HK-2 (cell line): ENCODE measurements around the gene GPR3.

Experiments
- DNase-seq: peaks from one replicate; pipeline ENCODE4 v3.0.0-alpha.2; 2018; ENCODE audit not compliant: unreplicated experiment

GPR3 gene, protein sequence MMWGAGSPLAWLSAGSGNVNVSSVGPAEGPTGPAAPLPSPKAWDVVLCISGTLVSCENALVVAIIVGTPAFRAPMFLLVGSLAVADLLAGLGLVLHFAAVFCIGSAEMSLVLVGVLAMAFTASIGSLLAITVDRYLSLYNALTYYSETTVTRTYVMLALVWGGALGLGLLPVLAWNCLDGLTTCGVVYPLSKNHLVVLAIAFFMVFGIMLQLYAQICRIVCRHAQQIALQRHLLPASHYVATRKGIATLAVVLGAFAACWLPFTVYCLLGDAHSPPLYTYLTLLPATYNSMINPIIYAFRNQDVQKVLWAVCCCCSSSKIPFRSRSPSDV

DNA sequence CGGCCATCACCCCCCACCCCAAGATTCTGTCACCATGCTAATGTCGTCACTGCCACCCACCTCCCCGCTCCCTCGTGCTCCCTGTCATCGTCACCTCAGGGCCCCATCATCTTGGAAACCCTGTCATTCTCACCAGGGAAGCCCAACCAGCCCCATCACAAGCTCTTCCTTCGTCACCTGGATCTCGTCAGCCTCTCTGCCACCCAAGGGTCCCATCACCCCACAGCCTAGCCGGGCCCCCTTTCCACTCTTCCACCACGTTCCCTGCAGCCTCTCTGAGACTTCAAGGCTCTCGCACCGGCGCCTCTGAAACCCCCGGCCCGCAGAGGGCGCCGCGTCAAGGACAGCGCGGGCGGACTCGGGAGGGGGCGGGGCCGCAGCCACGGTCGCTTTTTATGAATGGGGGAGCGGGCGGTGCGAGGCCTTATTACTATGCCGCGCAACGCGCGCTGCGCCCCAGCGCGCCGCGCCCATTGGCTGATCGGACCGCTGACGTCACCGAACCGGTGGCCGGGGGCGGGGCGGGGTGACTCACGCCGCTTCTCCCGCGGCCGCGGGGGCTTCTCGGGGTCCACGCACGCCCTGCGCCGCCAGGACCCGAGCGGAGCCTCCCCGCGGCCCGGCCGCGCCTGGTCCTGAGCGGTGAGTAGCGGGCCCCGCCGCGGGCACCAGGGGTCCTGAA, at the start of gene GPR3:
GPR3 (plus strand) TSS at position 527 of the 682 bp plus-strand sequence. CDS start 1,177 bp downstream, outside the sequence.
- DNase-seq, result peak; percentile 90

GRCh38 chr1:27342778-27343638, 49.4 kb upstream of the GPR3 start:
- no peak for DNase-seq

GRCh38 chr1:27343639-27344025, 48.8 kb upstream of the GPR3 start:
- no peak for DNase-seq

GRCh38 chr1:27345272-27345671, 47.1 kb upstream of the GPR3 start:
- DNase-seq, result no peak

GRCh38 chr1:27346357-27346756, 46.1 kb upstream of the GPR3 start:
- DNase-seq, result no peak

- no peak for DNase-seq
These were observed 45.3 kb upstream of the GPR3 start for GRCh38 chr1:27346991-27347624.

- no peak for DNase-seq
These were observed 43.3 kb upstream of the GPR3 start for GRCh38 chr1:27348861-27349783.

DNA sequence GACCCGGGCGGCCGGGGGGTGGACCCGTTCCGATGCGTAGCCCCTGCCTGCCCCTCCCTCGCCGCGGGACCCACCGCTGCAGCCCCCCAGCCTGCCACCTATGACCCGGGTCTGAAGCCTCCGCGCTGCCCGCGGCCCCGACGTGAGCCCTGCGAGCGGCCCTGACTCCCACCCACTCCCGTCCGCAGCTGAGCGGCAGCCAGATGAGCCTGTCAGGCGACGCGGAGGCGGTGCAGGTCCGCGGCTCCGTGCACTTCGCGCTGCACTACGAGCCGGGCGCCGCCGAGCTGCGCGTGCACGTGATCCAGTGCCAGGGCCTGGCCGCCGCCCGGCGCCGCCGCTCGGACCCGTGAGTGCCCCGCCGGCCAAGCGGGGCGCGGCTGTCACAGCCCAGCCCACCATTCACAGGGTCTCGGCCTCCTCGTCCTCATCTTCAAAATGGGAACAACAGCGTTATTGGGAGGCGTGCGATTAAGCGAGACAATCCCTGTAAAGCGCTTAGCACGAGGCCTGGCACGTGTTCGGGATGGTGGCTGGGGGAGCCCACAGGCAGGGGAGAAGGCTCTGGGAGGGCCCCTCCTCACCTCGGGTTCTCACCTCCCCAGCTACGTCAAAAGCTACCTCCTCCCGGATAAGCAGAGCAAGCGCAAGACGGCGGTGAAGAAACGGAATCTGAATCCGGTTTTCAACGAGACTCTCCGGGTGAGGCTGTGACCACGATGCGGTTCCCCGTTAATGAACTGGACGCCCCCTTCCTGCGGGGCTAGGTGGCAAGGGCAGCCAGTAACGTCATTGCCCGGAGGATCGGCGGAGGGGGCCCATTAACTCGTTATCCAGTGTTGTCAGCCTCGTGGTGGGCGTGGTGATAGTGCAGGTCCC, 42.4 kb upstream of the GPR3 start:
- DNase-seq, result peak; percentile 55

- peak; percentile 72 for DNase-seq
These were observed 41.5 kb upstream of the GPR3 start for GRCh38 chr1:27350663-27351540.

DNA sequence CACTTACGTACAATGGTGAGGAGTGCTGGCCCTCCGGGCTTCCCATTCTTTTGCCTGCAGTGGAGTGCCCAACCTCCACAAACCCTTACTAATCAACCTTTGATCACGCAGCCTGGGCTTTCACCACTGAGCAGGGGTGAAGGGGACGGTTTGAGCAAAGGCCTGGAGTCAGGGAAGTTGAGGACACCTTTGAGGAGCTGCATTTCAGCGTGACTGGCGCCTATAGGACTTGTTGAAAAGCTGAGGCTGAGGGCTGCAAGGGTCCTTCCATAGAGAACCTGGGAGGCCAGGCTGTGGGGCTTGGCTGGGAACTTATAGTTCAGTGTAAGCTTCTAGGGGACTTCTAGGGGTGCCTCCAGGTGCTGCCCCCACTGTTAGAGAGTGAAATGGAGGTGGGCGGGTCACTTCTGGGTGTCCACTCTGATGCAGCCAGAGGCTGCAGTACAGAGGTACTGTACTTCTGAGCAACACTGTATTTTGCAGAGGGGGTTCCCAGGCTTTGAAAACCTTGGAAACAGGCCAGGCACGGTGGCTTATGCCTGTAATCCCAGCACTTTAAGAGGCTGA, 40.8 kb upstream of the GPR3 start:
- DNase-seq, result no peak

DNA sequence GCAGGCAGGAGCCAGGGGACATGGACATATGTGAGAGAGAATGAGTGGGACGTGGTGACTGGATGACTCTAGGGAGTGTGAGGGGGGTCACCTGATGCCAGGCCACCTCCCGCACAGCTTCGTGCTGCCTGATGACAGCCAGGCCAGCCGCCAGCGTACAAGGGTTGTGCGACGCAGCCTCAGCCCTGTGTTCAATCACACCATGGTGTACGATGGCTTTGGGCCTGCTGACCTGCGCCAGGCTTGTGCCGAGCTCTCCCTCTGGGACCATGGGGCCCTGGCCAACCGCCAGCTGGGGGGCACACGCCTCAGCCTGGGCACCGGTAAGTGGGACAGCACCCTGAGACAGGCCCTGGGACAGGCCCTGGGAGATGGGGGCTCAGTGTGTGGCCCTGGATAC, 39.3 kb upstream of the GPR3 start:
- no peak for DNase-seq

- no peak for DNase-seq
These were observed 38.8 kb upstream of the GPR3 start for GRCh38 chr1:27353629-27354028.

GRCh38 chr1:27355683-27356082, 36.7 kb upstream of the GPR3 start:
- DNase-seq, result no peak

- DNase-seq, result no peak
These were observed 36.2 kb upstream of the GPR3 start for GRCh38 chr1:27356277-27356618.

GRCh38 chr1:27356619-27357280, 35.7 kb upstream of the GPR3 start:
- DNase-seq, result no peak

DNA sequence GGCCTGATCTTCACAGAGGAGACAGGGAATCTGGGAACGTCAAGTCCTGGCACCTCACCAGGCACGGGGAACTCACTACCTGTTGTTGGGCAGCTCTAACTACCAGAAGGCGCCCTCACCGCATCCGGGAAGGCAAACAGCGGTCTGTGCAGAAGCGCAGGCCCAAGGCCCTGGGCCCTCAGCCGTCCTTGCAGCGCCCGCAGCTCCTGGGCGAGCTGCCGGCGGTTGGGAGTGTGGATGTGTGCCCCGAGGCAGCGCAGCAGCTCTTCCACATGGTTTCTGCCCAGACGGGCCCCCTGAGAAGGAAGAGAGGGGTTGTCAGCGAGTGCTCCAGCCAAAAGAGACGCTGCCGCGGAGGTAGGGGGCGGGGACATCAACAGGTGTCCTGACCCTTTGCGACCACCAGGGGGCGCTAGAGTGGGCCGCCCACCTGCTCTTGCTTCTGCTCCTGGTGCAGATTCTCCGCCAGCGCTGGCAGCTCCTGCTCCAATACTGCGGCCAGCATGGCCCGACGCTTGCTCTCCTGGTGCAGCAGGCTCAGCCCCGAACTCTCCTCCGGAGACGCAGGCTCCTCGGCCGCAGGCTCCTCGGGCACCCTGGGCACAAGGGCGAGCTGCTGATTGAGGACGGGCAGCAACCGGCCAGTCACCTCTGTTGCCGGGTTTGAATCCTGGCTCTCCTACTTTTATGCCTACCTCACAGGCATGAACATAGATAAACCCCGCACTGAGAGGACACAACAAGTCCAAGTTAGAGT, 35.0 kb upstream of the GPR3 start:
- peak; percentile 55 for DNase-seq
